HFF-Myc (cell line): ENCODE data around the gene POLD1.

Experiments
- DNase-seq: peaks from one replicate; pipeline ENCODE4 v3.0.0-alpha.2; 2011; ENCODE audit warnings: low read depth; ENCODE audit errors: extremely low read depth
- H3K4me3 ChIP-seq: replicated peaks from 2 replicates; pipeline ENCODE4 v1.5.1; 2011; ENCODE audit warnings: low read depth, mild to moderate bottlenecking, control low read depth, low read length
- TF ChIP-seq, protein P1 (sequence below): IDR thresholded peaks from 2 replicates; pipeline ENCODE4 v1.5.1; 2012; ENCODE audit warnings: mild to moderate bottlenecking, low read depth, low read length, control low read depth; ENCODE audit errors: missing control alignments

POLD1 gene

DNA sequence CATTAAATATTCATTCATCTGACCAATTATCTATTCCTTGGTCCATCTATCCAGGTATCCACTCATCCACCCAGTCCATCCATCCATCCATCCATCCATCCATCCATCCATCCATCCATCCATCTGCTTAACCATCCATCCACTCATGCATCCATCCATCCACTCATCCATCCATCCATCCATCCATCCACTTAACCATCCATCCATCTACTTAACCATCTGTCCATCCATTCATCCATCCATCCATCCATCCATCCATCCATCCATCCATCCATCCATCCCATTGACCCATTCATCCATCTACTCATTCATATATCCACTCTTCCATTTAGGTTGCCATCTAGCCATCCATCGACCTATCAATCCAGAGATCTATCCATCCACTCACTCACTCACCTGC lies 59.9 kb downstream of the POLD1 start:
- TF ChIP-seq, protein P1, sequence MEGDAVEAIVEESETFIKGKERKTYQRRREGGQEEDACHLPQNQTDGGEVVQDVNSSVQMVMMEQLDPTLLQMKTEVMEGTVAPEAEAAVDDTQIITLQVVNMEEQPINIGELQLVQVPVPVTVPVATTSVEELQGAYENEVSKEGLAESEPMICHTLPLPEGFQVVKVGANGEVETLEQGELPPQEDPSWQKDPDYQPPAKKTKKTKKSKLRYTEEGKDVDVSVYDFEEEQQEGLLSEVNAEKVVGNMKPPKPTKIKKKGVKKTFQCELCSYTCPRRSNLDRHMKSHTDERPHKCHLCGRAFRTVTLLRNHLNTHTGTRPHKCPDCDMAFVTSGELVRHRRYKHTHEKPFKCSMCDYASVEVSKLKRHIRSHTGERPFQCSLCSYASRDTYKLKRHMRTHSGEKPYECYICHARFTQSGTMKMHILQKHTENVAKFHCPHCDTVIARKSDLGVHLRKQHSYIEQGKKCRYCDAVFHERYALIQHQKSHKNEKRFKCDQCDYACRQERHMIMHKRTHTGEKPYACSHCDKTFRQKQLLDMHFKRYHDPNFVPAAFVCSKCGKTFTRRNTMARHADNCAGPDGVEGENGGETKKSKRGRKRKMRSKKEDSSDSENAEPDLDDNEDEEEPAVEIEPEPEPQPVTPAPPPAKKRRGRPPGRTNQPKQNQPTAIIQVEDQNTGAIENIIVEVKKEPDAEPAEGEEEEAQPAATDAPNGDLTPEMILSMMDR = no peak
- no peak overlapping the region for H3K4me3 ChIP-seq
- no peak for DNase-seq

DNA sequence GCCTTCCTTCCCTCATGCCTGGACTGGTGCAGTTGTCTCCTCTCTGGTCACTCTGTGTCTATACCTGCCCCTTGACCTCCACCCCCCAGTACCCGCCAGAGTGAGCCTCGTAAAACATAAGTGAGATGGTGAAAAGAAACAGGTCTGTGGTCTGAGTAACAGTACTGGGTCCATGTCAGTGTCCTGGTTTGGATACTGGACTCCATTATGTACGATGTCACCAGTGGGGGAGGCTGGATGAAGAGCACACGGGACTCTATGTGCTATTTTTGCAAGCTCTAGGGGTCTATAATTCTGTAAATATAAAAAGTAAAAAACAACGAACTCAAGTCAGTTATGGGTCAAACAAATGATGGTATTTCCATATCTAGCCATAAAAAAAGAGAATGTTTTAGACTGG lies 62.9 kb downstream of the POLD1 start:
- TF ChIP-seq, protein P1 = no peak
- no peak overlapping the region for H3K4me3 ChIP-seq
- DNase-seq = no peak

- DNase-seq = no peak
- TF ChIP-seq, protein P1 = no peak
- no peak overlapping the region for H3K4me3 ChIP-seq
These were observed 63.6 kb downstream of the POLD1 start for GRCh38 chr19:50447750-50448149.

GRCh38 chr19:50449236-50449899 lies 65.2 kb downstream of the POLD1 start:
- TF ChIP-seq, protein P1 = no peak
- no peak overlapping the region for H3K4me3 ChIP-seq
- no peak for DNase-seq

DNA sequence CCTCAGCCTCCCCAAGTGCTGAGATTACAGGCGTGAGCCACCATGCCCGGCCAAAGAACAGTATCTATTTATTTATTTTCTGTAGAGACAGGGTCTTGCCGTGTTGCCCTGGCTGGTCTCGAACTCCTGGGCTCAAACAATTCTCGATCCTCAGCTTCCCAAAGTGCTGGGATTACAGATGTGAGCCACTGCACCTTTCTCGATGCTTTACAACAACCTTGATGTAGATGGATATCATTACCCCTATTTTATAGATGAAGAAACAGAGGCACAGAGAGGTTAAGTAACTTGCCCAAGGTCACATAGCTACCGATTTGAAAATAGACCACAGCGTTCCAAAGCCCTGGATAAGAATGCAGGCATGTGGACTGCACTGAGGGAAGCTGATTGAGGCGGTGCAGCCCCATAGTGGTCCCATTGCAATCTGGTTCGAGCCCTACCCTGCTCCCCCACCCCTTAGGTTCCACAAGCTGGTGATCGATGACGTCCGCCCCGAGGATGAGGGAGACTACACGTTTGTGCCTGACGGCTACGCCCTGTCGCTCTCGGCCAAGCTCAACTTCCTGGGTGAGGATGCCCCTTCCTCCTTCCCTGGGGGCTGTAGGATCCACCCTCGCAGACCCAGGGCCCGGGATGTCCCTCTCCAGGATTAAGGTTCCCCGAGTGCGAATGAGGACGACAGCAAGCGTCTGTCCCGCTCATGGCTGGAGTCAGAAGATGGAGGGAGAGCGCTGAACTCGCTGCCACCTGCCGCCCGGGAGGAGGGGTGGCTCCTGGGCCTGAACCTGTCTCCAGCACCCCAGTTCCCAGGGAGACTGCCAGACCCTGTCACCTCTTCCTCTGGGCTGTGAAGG lies 66.4 kb downstream of the POLD1 start:
- H3K4me3 ChIP-seq = no peak overlapping the region
- TF ChIP-seq, protein P1 = no peak
- no peak for DNase-seq

DNA sequence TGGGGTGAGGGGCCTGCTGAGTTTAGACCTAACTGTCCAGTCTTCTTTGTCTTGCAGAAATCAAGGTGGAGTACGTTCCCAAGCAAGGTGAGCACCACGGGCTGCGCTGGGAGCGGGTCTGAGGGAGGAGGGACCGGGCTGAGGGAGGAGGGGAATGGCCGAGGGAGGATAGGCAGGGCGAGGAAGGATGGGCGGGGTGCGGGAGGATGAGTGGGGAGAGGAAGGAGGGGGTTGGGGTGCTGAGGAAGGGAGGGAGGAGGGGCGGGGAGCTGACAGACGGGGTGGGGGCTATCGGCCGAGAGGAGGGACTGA lies 67.0 kb downstream of the POLD1 start:
- TF ChIP-seq, protein P1 = no peak
- H3K4me3 ChIP-seq = no peak overlapping the region
- no peak for DNase-seq
